ENCODE data around the gene CDH4. TPM values are rescaled to one million over a fixed set of nuclear protein-coding genes. Genes with fewer than 3 reads are reported as not detected.
"Not testable (repeated sequence)": the region's sequence is repeated elsewhere in the genome, so short reads cannot be mapped to it uniquely, and the experiment has no call there.

Gene CDH4
- total RNA-seq, 1 donor: 0.18 TPM

- no peak for TF ChIP-seq CTCF (IDR thresholded peaks at IDR 0.05; ENCODE audit: insufficient read depth, low read length)
- DNase-seq (ENCODE audit: low read depth): no peak
Measured at GRCh38 chr20:61982951-61983315, 730.9 kb downstream of the CDH4 start.

GRCh38 chr20:61983965-61984364 lies 731.9 kb downstream of the CDH4 start:
- no peak overlapping the region for H3K4me3 ChIP-seq (ENCODE audit: low read depth, low read length)
- no peak for TF ChIP-seq CTCF (IDR thresholded peaks at IDR 0.05; ENCODE audit: insufficient read depth, low read length)
- no peak for DNase-seq (ENCODE audit: low read depth)

More at GRCh38 chr20:61982951-61983315, 730.9 kb downstream of the CDH4 start:
- no peak overlapping the region for H3K4me3 ChIP-seq (ENCODE audit: low read depth, low read length)

GRCh38 chr20:61984431-61984830 lies 732.4 kb downstream of the CDH4 start:
- DNase-seq (ENCODE audit: low read depth); H3K4me3 ChIP-seq (ENCODE audit: low read depth, low read length): not testable (repeated sequence)

- DNase-seq (ENCODE audit: low read depth): no peak
- no peak overlapping the region for H3K4me3 ChIP-seq (ENCODE audit: low read depth, low read length)
- no peak for TF ChIP-seq CTCF (IDR thresholded peaks at IDR 0.05; ENCODE audit: insufficient read depth, low read length)
Measured at GRCh38 chr20:61985096-61985495, 733.0 kb downstream of the CDH4 start.

GRCh38 chr20:61986762-61987321 lies 734.8 kb downstream of the CDH4 start:
- TF ChIP-seq CTCF (IDR thresholded peaks at IDR 0.05; ENCODE audit: insufficient read depth, low read length): no peak
- no peak for DNase-seq (ENCODE audit: low read depth)
- no peak overlapping the region for H3K4me3 ChIP-seq (ENCODE audit: low read depth, low read length)

- no peak for TF ChIP-seq CTCF (IDR thresholded peaks at IDR 0.05; ENCODE audit: insufficient read depth, low read length)
- no peak overlapping the region for H3K4me3 ChIP-seq (ENCODE audit: low read depth, low read length)
- no peak for DNase-seq (ENCODE audit: low read depth)
Measured at GRCh38 chr20:61988665-61989064, 736.6 kb downstream of the CDH4 start.

GRCh38 chr20:61989741-61990140 lies 737.7 kb downstream of the CDH4 start:
- no peak for TF ChIP-seq CTCF (IDR thresholded peaks at IDR 0.05; ENCODE audit: insufficient read depth, low read length)
- no peak for DNase-seq (ENCODE audit: low read depth)
- H3K4me3 ChIP-seq (ENCODE audit: low read depth, low read length): no peak overlapping the region
